Thyroid gland (tissue), 4 donors: ENCODE measurements around the gene CADPS.

ENCODE experiments used
- CTCF ChIP-seq, 6 experiments: fragments of 200-600 bp in 3 of 6; fragments of 450-650 bp in 3 of 6; sonication (generic) in 3 of 6; IDR thresholded peaks; one replicate each; pipeline ENCODE4 v1.5.1; 2016 to 2019; ENCODE audit warnings: antibody characterized with exemption in 6 of 6, mild to moderate bottlenecking in 2 of 6, inconsistent platforms in 1 of 6, moderate library complexity in 1 of 6
- POLR2A ChIP-seq, 2 donors: fragments of 450-650 bp; IDR thresholded peaks; one replicate each; pipeline ENCODE4 v1.6.1; 2017; ENCODE audit warnings: antibody characterized with exemption in 2 of 2, mild to moderate bottlenecking in 2 of 2, moderate library complexity in 1 of 2

GRCh38 chr3:62676689-62677271, 198.4 kb downstream of the CADPS start:
- TF ChIP-seq CTCF (IDR thresholded peaks at IDR 0.05) (no peak), POLR2A (IDR thresholded peaks at IDR 0.05) (no peak)
